ENCODE results near the gene ANP32A. TPM values are rescaled to one million over a fixed set of nuclear protein-coding genes. Genes with fewer than 3 reads are reported as not detected.

The ANP32A gene
- total RNA-seq, 1 experiment from 2014 or later = 232 TPM

Small RNAs within 50 kb of the gene (microRNA-seq; reads per million reads assigned to microRNA genes)
- not detected for gene MIR4312 (ENCODE audit: borderline number of aligned reads)

Other genes starting within 250 kb of the ANP32A start
- 3.5 to 4.9 TPM (median 3.6 TPM) in 3 replicates for gene CORO2B, start 241.9 kb downstream of the ANP32A start, total RNA-seq (2021)
- gene SPESP1, start 109.6 kb upstream of the ANP32A start, total RNA-seq (2021) = not detected in 3 replicates
- not detected in 3 replicates for gene NOX5, start 193.8 kb upstream of the ANP32A start, total RNA-seq (2021)